Measurements from ENCODE around the gene TKFC.
"Not testable (repeated sequence)": the region's sequence is repeated elsewhere in the genome, so short reads cannot be mapped to it uniquely, and the experiment has no call there.

TKFC gene

DNA sequence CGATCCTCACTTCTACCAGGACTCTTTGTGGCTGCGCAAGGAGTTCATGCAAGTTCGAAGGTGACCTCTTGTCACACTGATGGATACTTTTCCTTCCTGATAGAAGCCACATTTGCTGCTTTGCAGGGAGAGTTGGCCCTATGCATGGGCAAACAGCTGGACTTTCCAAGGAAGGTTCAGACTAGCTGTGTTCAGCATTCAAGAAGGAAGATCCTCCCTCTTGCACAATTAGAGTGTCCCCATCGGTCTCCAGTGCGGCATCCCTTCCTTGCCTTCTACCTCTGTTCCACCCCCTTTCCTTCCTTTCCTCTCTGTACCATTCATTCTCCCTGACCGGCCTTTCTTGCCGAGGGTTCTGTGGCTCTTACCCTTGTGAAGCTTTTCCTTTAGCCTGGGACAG lies 35.6 kb downstream of the TKFC start:
- no peak for DNase-seq (ENCODE audit: low spot score)

DNA sequence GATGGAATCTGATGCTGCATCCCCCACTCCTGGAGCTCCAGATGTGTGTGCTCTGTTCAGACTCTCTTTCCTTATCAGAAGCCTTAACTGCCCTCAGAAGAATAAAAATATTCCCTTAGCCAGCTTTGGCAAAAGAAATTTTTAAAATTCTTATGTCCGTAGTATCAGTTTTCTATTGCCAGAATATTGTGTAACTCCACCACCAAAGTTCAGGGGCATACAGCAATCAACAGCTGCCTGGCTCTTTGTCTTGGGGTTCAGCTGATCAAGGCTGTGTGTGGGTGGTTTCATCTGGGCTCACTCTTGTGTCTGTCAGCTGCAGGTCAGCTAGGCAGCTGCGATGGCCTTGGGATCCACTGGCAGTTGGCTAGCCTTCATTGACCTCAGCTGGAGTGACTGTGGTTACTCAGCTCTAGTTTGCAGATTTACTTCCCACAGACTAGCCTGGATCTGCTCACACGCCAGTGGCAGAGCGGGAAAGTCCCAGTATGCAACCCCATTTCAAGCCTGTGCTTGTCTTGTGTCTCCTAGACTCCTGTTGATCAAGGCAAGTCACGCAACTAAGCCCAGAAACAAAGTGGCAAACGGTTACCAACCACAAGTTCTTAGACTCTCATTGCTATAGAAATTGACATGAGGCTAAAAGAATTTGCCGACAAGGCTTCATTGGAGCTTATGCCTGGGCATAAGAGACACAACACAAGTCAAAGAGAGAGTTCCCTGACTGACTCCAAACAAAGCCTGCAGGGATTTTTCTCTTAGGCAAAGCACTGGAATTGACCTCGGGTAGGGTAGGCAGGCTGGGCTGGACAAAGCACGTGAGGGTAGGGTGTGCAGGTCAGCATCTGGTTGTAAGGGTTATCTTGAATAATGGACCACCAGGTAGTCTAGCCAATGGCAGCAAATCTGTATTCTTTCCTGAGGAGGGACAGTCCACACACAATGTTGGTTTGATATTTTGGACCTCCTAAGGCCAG lies 36.6 kb downstream of the TKFC start:
- DNase-seq (ENCODE audit: low spot score): no peak

DNA sequence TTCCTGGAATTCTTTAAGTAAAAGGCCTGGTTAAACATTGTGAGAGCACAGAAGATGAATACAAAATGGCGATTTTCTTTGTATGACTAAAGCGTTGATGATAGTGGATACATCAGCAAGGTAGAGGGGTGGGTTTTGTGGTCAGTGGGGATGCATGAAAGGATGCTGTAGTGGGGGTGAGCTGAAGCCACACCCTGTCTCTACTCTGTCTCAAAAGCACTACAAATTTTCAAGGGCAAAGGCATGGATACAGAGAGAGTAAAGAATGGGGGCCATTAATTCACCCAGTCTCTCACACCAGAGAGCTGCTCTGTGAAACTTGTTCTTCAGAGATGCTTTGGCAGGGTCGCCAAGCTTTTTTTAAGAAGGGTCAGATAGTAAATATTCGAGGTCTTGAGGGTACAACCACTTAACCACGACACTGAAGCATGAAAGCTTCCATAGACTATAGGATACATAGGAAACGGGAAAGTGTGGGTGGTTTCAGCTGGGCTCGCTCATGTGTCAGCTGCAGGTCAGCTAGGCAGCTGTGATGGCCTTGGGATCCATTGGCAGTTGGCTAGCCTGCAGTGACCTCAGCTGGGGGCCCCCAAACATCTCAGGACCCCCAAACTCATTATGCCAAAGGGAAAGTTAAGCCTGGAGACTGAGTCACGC lies 37.4 kb downstream of the TKFC start:
- DNase-seq (ENCODE audit: low spot score): no peak

DNA sequence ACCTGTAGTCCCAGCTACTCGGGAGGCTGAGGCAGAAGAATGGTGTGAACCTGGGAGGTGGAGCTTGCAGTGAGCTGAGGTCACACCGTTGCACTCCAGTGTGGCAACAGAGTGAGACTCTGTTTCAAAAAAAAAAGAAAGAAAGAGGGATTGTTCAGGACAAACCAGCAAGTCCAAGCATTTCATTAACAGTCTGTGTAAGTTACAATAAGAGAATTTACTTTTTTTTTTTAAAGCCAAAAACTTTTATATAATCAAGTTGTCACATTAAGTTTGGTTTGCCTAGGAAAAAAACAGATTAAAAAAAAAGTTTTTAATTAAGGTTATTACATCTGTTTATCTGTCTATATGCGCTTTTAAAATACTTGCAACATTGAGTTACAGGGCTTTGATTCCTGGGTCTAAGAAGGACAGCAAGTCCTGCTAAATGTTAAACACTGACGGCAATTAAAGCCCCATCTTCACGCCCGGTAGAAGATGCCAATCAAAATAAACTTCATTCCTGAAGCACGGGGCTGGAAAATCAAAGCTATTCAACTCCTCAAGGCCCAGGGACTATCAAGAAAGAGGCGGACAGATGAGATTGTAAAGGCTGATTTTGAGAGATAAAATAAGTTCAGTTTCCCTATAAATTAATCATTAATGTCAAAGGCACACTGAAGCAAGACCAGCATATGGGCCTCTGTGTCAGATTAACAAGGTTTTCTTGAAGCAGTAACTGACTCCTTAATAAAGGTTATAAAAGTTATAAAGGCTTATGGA lies 39.8 kb downstream of the TKFC start:
- DNase-seq (ENCODE audit: low spot score): no peak

DNA sequence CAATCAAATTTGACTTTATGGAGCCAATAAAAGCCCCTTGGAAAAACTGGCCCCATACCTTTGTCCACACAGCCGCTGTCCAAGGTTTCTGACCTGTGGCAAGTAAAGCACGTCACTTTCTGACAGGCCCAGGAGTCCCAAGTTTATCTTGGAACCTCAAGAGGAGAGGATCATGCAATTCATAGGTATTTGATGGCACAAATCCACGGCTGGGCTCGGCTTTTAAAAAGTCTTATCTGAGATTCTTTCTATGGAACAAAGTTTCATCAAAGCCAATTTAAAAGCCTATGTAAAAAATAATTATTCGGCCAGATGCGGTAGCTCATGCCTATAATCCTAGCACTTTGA lies 42.7 kb downstream of the TKFC start:
- no peak for DNase-seq (ENCODE audit: low spot score)

DNA sequence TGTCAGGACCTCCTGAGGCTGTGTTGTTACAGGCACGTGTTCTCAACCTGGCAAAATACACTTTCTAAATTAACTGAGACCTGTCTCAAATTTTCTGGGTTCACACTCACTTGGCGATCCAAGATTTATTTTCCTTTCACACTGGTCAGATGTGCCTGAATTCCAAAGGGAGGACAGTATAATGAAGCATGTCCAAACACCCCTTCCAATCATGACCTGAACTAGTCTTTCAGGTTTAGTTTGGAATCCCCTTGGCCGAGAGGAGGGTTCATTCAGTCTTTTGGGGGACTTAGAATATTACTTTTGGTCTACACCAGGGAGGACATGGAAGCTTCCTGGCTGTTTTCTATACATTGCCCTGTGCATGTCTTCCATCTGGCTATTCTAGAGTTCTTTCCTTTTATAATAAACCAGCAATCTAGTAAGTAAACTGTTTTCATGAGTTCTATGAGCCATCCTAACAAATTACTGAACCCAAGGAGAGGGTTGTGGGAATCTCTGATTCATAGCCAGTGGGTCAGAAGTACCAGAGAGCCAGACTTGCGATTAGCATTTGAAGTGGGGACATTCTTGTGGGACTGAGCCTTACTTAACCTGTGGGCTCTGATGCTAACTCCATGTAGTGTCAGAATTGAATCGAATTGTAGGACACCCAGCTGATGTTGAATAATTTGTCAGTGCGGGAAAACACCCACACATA lies 44.6 kb downstream of the TKFC start:
- DNase-seq (ENCODE audit: low spot score): no peak

DNA sequence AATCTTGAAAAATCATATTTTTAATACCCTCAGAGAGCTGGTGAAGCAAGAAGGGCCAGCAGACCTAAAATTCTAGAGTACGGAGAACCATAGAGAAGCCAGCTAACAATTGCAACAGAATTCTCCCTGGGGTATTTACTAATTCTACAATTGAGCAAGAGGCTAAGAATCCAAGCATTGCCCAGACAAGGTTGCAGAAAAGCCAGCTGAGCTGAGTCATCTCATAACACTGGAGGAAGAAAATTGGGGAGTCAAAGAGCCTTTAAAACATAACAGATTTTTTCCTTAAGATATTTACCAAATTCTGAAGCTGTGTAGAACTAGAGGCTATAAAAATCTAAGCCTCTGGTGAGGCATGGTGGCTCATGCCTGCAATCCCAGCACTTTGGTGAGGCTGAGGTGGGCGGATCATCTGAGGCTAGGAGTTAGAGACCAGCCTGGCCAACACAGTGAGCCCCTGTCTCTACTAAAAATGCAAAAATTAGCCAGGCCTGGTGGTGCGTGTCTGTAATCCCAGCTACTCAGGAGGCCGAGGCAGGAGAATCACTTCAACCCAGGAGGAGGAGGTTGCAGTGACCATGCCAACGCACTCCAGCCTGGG lies 45.8 kb downstream of the TKFC start:
- DNase-seq (ENCODE audit: low spot score): no peak

DNA sequence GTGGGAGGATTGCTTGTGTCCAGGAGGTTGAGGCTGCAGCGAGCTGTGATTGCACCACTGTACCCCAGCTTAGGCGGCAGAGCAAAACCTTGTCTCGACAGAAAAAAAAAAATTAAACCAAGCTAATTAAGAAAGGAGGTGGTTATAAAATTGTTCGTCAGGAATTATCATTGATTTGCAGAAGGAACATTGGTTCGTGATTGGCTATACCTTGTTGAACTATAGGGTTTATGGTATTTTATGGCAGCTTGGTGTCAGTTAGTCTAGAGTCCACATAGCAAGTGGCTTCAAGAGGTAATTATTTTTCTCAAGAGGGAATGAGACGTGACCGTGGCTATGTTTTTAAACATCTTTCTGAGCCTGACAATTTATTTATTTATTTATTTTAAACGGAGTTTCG lies 47.9 kb downstream of the TKFC start:
- DNase-seq (ENCODE audit: low spot score): no peak

DNA sequence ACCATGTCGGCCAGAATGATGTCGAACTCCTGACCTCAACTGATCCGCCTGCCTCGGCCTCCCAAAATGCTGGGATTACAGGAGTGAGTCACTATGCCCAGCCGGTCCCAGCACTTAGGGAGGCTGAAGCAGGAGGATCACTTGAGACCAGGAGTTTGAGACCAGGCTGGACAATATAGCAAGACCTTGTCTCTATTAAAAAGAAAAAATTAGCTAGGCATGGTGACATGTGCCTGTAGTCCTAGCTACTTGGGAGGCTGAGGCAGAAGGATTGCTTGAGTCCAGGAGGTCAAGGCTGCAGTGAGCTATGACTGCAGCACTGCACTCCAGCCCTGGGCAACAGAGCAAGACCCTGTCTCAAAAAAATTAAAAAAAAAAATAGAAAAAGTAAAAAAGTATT lies 50.8 kb downstream of the TKFC start:
- not testable (repeated sequence) for DNase-seq (ENCODE audit: low spot score)

DNA sequence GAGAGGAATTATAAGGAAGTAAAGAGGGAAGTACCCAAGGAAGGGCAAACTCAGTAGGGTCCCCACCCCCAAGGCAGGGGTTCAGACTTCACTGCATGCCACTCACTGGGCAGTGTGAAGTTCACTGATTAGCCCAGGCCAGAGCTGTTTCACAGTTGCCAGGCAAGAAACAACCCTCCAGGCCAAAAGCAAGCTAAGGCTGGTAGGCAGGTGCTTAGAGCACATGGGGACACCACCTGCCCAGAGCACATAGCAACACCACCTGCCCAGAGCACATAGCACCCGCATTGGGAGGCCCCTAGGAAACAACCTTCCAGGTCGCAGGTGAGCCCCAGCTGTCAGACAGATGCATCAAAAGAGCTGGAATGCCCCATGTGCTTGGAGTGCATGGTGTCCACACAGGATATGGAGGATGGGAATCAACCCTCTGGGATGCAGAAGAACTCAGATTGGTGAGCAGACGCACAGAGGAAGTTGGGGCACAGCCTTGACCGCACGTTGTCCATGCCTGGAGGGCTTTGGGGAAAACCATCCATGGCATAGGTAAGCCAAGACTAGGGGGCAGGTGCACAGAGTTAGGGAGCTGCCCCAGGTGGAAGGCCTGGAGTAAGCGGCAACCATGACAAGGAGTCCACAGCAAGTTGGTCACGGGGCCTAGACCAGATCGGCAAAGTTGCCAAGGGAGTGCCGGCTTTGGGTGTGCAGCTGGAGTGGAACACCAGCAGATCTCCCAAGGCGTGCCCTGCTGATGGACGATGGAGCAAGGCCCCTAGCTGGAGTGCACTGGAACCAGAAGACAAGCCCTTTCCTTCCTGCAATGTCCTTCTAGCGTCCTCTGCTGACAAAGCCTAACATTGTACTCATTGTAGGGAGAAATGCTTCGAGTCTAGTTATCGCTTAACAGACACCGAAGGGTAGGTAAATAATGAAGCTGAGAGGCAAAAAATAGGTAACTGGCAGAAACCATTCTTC lies 51.5 kb downstream of the TKFC start:
- DNase-seq (ENCODE audit: low spot score): peak; percentile 28

DNA sequence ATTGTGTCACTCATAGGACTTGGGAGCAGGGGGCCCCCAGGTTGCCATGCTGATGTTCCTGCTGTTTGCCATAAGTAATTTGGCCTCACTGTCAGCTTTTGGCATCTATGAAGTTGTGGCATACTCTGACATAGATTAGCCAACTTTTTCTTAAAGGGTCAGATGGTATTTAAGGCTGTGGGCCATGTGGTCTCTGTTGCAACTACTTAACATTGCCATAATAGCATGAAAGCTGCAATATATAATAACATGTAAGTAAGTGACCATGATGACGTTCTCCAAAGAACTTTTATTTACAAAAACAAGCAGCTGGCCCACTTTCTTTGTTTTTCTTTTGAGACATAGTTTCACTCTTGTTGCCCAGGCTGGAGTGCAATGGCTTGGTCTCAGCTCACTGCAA lies 57.1 kb downstream of the TKFC start:
- no peak for DNase-seq (ENCODE audit: low spot score)

DNA sequence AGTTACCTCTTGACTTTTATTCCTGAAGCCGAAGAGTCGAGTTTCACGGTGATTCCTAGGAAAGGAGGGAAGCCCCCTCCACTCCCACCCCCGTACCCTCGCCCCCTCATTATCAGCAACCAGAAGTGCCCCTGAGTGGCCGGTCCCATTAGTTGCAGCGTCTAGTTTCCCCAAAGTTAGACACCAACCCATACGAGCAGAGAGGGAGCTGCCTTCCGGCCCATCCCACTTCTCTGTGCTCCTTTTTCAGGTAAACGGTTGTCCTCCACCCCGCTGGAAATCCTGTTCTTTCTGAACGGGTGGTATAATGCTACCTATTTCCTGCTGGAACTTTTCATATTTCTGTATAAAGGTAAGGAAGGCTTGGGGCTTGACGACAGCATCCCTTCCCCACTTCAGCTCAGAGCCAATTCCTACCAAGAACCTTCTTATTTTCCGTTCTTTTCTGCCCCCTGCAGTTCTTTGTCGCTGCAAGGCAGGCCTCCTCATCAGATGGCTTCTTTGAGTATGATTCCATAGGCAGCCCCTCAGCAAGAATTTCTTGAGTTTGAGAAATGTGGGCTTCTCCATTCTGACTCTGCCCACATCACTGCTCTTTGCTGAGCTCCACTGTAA lies 60.1 kb downstream of the TKFC start:
- DNase-seq (ENCODE audit: low spot score): peak; percentile 22

Measured in hematopoietic multipotent progenitor cell treated with erythropoietin and hydrocortisone succinate and interleukin-3 and kit ligand, for 15 days (in vitro differentiated cells).